Bone marrow (tissue), 2 donors: ENCODE results near the gene PCIF1.
"Not testable (repeated sequence)": the region's sequence is repeated elsewhere in the genome, so short reads cannot be mapped to it uniquely, and the experiment has no call there.

Experiments
- DNase-seq, 2 donors: peaks; one replicate each; lab custom pipeline; 2025; lab: John Stamatoyannopoulos, UW

The PCIF1 gene

GRCh38 chr20:45967551-45968080, 33.1 kb downstream of the PCIF1 start:
- DNase-seq, result no peak

GRCh38 chr20:45968081-45968671, 33.7 kb downstream of the PCIF1 start:
- DNase-seq, result no peak

GRCh38 chr20:45968801-45969711, 34.6 kb downstream of the PCIF1 start:
- DNase-seq, result no peak

GRCh38 chr20:45969712-45970634, 35.5 kb downstream of the PCIF1 start:
- peak in 1 of 2 donors; percentile 23 for DNase-seq

- no peak for DNase-seq
Measured at GRCh38 chr20:45970646-45971424, 36.4 kb downstream of the PCIF1 start.

- no peak for DNase-seq
Measured at GRCh38 chr20:45971425-45971674, 36.9 kb downstream of the PCIF1 start.

- peak; percentile 97 to 99 for DNase-seq
Measured at GRCh38 chr20:45971675-45972499, 37.4 kb downstream of the PCIF1 start, which contains the start of gene ZNF335. Gene ZNF335 (minus strand): TSS chr20:45972203. CDS start chr20:45971410, 793 bp downstream.

GRCh38 chr20:45972500-45973183, 38.2 kb downstream of the PCIF1 start:
- DNase-seq, result no peak

GRCh38 chr20:45974896-45975565, 40.5 kb downstream of the PCIF1 start:
- DNase-seq, result no peak

GRCh38 chr20:45975686-45976085, 41.2 kb downstream of the PCIF1 start:
- DNase-seq, result no peak

GRCh38 chr20:45976086-45976485, 41.6 kb downstream of the PCIF1 start:
- DNase-seq, result no peak

- no peak for DNase-seq
Measured at GRCh38 chr20:45981261-45981660, 46.8 kb downstream of the PCIF1 start.

- no peak for DNase-seq
Measured at GRCh38 chr20:45983279-45983743, 48.8 kb downstream of the PCIF1 start.

GRCh38 chr20:45985573-45985972, 51.1 kb downstream of the PCIF1 start:
- no peak for DNase-seq

- peak; percentile 43 to 60 for DNase-seq
Measured at GRCh38 chr20:45987108-45987780, 52.8 kb downstream of the PCIF1 start.

GRCh38 chr20:45988830-45989229, 54.3 kb downstream of the PCIF1 start:
- DNase-seq, result not testable (repeated sequence)

- DNase-seq, result no peak
Measured at GRCh38 chr20:45991616-45992015, 57.1 kb downstream of the PCIF1 start.

- no peak for DNase-seq
Measured at GRCh38 chr20:45993197-45993951, 58.9 kb downstream of the PCIF1 start.
